PC-9 (cell line): Measurements from ENCODE around the gene RUSC1. TPM values are rescaled to one million over a fixed set of nuclear protein-coding genes. Genes with fewer than 3 reads are reported as not detected.

ENCODE experiments used
- BruUV-seq: library from RNA; stranded (reverse); fragments of 400-500 nt; replicated peaks from 2 replicates; lab custom pipeline; 2021; lab: Mats Ljungman, UMichigan
- CTCF ChIA-PET: fragments of 300-600 bp; sonication (Branson Sonifier 250); formaldehyde crosslinking; loops from one replicate; lab custom pipeline; 2022; ENCODE audit warnings: antibody characterized with exemption; lab: Charles Lee
- POLR2A ChIA-PET: fragments of 300-600 bp; sonication (Branson Sonifier 250); formaldehyde crosslinking; loops from one replicate; lab custom pipeline; 2022; ENCODE audit warnings: antibody characterized with exemption; ENCODE audit not compliant: unreplicated experiment; lab: Charles Lee
- DNase-seq, 2 experiments: peaks; one replicate each; pipeline versions ENCODE4 v3.0.0 to v3.0.0-alpha.2; 2015 to 2022; ENCODE audit warnings: mixed read lengths in 1 of 2
- H2AFZ ChIP-seq: fragments of 200-600 bp; sonication (generic); 2 replicates; pipeline ENCODE4 v1.8.1; 2017; ENCODE audit warnings: antibody characterized with exemption
- H3F3A ChIP-seq: fragments of 200-600 bp; sonication (generic); 2 replicates; pipeline ENCODE4 v1.8.1; 2017; ENCODE audit warnings: antibody characterized with exemption, mild to moderate bottlenecking, low read depth; ENCODE audit not compliant: insufficient read depth
- H3K27ac ChIP-seq: fragments of 200-600 bp; sonication (generic); 2 replicates; pipeline ENCODE4 v1.6.1; 2016; ENCODE audit warnings: mixed run types
- H3K27me3 ChIP-seq: fragments of 200-600 bp; sonication (generic); 2 replicates; pipeline ENCODE4 v1.6.1; 2016; ENCODE audit warnings: low read depth, mixed run types; ENCODE audit not compliant: insufficient read depth
- H3K36me3 ChIP-seq: fragments of 200-600 bp; sonication (generic); 2 replicates; pipeline ENCODE4 v1.6.1; 2016; ENCODE audit warnings: low read depth, mixed run types
- H3K4me1 ChIP-seq: fragments of 200-600 bp; sonication (generic); replicated peaks from 2 replicates; pipeline ENCODE4 v1.6.1; 2016; ENCODE audit warnings: mixed run types; ENCODE audit not compliant: insufficient read depth
- H3K4me2 ChIP-seq: fragments of 200-600 bp; sonication (generic); 2 replicates; pipeline ENCODE4 v1.6.1; 2017; ENCODE audit warnings: mixed run types
- H3K4me3 ChIP-seq: fragments of 200-600 bp; sonication (generic); 2 replicates; pipeline ENCODE4 v1.6.1; 2016; ENCODE audit warnings: mixed run types
- H3K79me2 ChIP-seq: fragments of 200-600 bp; sonication (generic); 2 replicates; pipeline ENCODE4 v1.6.1; 2017; ENCODE audit warnings: low read depth, mixed run types
- H3K9me2 ChIP-seq: fragments of 200-600 bp; sonication (generic); 2 replicates; pipeline ENCODE4 v1.8.1; 2017; ENCODE audit warnings: mild to moderate bottlenecking; ENCODE audit not compliant: insufficient read depth
- H3K9me3 ChIP-seq: fragments of 200-600 bp; sonication (generic); 2 replicates; pipeline ENCODE4 v1.8.1; 2016; ENCODE audit warnings: low read depth; ENCODE audit not compliant: insufficient read depth
- H4K20me1 ChIP-seq: fragments of 200-600 bp; sonication (generic); 2 replicates; pipeline ENCODE4 v1.8.1; 2017; ENCODE audit not compliant: insufficient read depth
- EZH2 ChIP-seq: fragments of 200-600 bp; sonication (generic); IDR thresholded peaks from 2 replicates; pipeline ENCODE4 v1.8.0; 2017; ENCODE audit warnings: antibody characterized with exemption, low read depth
- intact Hi-C: fragments of 100-400 bp; cut with micrococcal nuclease; formaldehyde crosslinking; loops from one replicate; pipeline ENCODE4 v1.10.0; 2022; ENCODE audit not compliant: unreplicated experiment
- total RNA-seq: library from RNA; stranded (reverse); gene quantifications from 2 replicates; pipeline ENCODE4 v1.2.3, GENCODE V29; 2021
- TF ChIP-seq, protein P1 (sequence below): fragments of 200-600 bp; sonication (generic); conservative IDR thresholded peaks from 2 replicates; pipeline ENCODE4 v1.6.1; 2017; ENCODE audit warnings: mixed run types, antibody characterized with exemption, mild to moderate bottlenecking, moderate library complexity

RUSC1 gene
- total RNA-seq, 1 experiment from 2014 or later, result 43.4 TPM

DNA sequence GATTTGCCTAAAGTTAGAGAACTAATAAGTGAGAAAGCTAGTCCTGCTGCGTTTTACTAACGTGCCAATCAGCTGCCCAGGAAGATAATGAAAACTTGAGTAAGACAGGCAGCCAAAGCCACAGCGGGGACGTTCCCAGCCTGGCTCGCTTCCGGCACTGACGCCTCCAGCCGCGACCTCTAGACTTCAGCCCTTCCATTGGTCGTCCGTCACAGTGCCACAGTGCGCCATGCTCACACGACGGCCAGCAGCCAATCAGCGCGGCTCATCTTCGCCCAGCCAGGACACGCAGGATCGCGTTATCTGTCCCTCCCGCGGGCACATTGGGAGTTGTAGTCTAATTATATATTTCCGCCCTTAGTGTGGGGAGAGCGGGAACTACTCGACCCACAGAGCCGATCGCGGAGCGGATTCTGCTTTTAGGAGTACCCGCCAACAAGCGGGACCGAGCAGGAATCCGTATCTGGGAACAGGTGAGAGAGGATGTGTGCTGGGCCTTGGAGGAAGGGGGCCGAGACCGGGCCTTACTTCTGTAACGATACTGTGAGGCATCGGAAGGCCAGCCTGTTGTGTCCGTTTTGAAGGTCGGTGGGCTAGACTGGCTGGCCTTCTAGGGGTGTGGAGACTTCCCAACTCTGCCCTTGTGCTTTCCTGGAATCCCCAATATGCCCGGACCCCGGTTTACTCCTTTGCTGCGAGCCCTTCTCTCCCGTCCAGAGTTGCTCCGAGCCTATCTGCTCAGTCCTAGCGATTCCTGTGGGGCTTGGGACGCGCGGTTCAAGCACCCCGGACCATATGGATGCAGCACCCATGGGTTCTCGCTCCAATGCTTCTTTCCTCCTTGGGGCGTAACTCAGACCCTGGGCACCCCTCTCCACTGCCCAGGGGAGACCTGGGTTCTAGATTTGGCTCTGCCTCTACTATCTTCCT lies 11.9 kb upstream of the RUSC1 start, which contains the start of gene FDPS:
Gene FDPS (plus strand): TSS at position 374 of the 930 bp plus-strand sequence. CDS start 924 bp downstream, outside the sequence.
- Histone ChIP-seq H3F3A (peaks cover 16% of the 10 kb centered on the region), H3K4me2 (peak within 1 kb of the TSS; percentile 91), H3K27me3 (no peaks in the 10 kb centered on the region), H3K9me2 (0 out of 2 replicates have a peak, but pooled peaks cover 6% of the 10 kb centered on the region), H3K36me3 (peaks cover 4% of the 10 kb centered on the region), H3K27ac (peak within 1 kb of the TSS; percentile 91), H3K4me1 (peaks cover 26% of the 10 kb centered on the region), H3K79me2 (peaks cover 44% of the 10 kb centered on the region), H3K9me3 (no peaks in the 10 kb centered on the region), H3K4me3 (peak within 1 kb of the TSS; percentile 88), H4K20me1 (peaks cover 16% of the 10 kb centered on the region; the same call in 1 of the 2 replicates), H2AFZ (peak within 1 kb of the TSS; percentile 73)
- peak; percentile 97 for DNase-seq
- POLR2A ChIA-PET, result interaction anchor here (0.5 to 1.4 kb wide), 6 partner anchors 15 to 1037 kb away, joined by 3 to 24 read pairs (median 8); partner anchors contain the start of gene CLK2
- intact Hi-C loops, result loop anchor here (1.0 to 5.0 kb wide), 3 partner anchors 15 to 46 kb away; partner anchors contain the start of genes CLK2 and SCAMP3
- BruUV-seq, result TSS peak; percentile 79
- TF ChIP-seq EZH2, result no peak
- TF ChIP-seq, protein P1, sequence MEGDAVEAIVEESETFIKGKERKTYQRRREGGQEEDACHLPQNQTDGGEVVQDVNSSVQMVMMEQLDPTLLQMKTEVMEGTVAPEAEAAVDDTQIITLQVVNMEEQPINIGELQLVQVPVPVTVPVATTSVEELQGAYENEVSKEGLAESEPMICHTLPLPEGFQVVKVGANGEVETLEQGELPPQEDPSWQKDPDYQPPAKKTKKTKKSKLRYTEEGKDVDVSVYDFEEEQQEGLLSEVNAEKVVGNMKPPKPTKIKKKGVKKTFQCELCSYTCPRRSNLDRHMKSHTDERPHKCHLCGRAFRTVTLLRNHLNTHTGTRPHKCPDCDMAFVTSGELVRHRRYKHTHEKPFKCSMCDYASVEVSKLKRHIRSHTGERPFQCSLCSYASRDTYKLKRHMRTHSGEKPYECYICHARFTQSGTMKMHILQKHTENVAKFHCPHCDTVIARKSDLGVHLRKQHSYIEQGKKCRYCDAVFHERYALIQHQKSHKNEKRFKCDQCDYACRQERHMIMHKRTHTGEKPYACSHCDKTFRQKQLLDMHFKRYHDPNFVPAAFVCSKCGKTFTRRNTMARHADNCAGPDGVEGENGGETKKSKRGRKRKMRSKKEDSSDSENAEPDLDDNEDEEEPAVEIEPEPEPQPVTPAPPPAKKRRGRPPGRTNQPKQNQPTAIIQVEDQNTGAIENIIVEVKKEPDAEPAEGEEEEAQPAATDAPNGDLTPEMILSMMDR, result no peak
- CTCF ChIA-PET, result interaction anchor here (0.5 kb wide), 1 partner anchor 169 kb away, joined by 3 read pairs; no protein-coding TSS in a partner anchor

DNA sequence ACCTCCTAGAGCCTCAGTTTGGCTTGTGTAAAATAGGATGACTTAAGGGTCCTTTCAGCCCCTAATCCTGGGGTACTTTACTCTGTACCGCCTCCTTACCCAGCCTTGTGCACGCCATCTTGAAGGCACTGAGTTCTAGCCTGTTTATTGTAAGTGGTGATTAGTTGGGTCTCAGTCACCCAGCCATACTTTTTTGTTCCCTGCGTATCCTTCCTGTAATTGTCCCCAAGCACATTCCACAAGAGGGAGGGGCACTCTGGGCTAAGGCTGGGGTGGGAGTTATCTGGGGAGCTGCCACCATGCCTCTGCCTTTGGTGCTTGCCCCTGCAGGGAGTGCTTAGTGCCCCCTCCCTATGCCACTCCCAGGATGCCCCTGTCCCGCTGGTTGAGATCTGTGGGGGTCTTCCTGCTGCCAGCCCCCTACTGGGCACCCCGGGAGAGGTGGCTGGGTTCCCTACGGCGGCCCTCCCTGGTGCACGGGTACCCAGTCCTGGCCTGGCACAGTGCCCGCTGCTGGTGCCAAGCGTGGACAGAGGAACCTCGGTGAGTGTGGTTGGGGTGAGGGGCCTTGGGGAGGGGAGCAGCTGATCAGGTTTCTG lies 11.2 kb upstream of the RUSC1 start:
- ChIA-PET CTCF (no interaction called here), POLR2A (interaction anchor here (0.6 to 1.0 kb wide), 3 partner anchors 14 to 1648 kb away, joined by 3 to 7 read pairs (median 3); no protein-coding TSS in a partner anchor)
- DNase-seq, result peak; percentile 63 to 67
- Histone ChIP-seq H3K9me3 (no peaks in the 10 kb centered on the region), H3K4me2 (peak overlapping the region; percentile 91), H3K27ac (peak overlapping the region; percentile 91), H4K20me1 (peaks cover 16% of the 10 kb centered on the region; the same call in 1 of the 2 replicates), H3F3A (peaks cover 21% of the 10 kb centered on the region), H3K4me3 (peak overlapping the region; percentile 88), H3K27me3 (no peaks in the 10 kb centered on the region), H3K36me3 (peaks cover 4% of the 10 kb centered on the region), H3K9me2 (0 out of 2 replicates have a peak, but pooled peaks cover 6% of the 10 kb centered on the region), H3K79me2 (peaks cover 44% of the 10 kb centered on the region), H3K4me1 (peaks cover 26% of the 10 kb centered on the region), H2AFZ (peak overlapping the region; percentile 72)
- no TSS peak for BruUV-seq
- intact Hi-C loops, result loop anchor here (2.0 to 5.0 kb wide), 2 partner anchors 37 to 47 kb away; partner anchors contain the start of genes CLK2 and SCAMP3
- TF ChIP-seq, protein P1, result no peak
- TF ChIP-seq EZH2, result no peak

DNA sequence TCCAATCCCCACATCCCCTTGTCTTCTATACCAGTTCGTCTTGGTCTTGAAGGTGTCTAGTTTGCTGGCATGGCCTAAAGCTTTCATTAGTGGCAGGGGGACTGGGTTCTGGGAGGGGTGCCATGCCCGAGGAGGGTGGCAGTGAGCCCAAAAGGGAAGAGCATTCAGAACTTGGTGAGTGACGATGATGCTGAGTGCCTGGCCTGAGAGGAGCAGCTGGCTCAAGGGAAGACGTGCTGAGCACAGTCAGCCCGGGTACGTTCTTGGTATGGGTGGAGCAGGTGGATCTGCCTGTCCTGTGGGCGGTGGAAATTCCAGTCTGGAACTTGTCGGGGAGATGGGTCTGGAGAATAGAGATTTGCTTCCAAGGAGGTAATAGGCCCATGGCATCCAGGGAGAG lies 7.4 kb upstream of the RUSC1 start:
- peaks cover 19% of the 10 kb centered on the region for H3K4me1 ChIP-seq
- ChIA-PET POLR2A (no interaction called here), CTCF (no interaction called here)
- peaks cover 10% of the 10 kb centered on the region for H3K36me3 ChIP-seq
- H3K27me3 ChIP-seq, result no peaks in the 10 kb centered on the region
- no peaks in the 10 kb centered on the region for H3K9me2 ChIP-seq
- H3K27ac ChIP-seq, result no peak overlapping the region
- no peaks in the 10 kb centered on the region; the same call in 1 of the 2 replicates for H3K9me3 ChIP-seq
- no peak overlapping the region for H3K4me2 ChIP-seq
- BruUV-seq, result no TSS peak
- no peak for DNase-seq
- peaks cover 44% of the 10 kb centered on the region for H3K79me2 ChIP-seq
- intact Hi-C loops, result no loop called here
- H3F3A ChIP-seq, result peaks cover 29% of the 10 kb centered on the region
- H3K4me3 ChIP-seq, result no peak overlapping the region
- TF ChIP-seq, protein P1, result no peak
- no peak for TF ChIP-seq EZH2
- H4K20me1 ChIP-seq, result peaks cover 20% of the 10 kb centered on the region; the same call in 1 of the 2 replicates
- no peak overlapping the region for H2AFZ ChIP-seq
